NOMO-1 treated with DMSO at 0.1 percent for 48 hours (cell line): ENCODE measurements around the gene KDM4D.
"Not testable (repeated sequence)": the region's sequence is repeated elsewhere in the genome, so short reads cannot be mapped to it uniquely, and the experiment has no call there.

Source experiments
- DNase-seq: peaks from one replicate; lab custom pipeline; 2025; ENCODE audit not compliant: unreplicated experiment; lab: John Stamatoyannopoulos, UW

KDM4D gene

DNA sequence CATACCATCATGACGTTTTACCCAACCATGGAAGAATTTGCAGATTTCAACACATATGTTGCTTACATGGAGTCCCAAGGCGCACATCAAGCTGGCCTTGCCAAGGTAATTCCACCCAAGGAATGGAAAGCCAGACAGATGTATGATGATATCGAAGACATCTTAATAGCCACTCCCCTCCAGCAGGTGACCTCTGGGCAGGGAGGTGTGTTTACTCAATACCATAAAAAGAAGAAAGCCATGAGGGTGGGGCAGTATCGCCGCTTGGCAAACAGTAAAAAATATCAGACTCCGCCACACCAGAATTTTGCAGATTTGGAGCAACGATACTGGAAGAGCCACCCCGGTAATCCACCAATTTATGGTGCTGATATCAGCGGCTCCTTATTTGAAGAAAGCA lies 52.1 kb downstream of the KDM4D start:
- DNase-seq, result not testable (repeated sequence)

DNA sequence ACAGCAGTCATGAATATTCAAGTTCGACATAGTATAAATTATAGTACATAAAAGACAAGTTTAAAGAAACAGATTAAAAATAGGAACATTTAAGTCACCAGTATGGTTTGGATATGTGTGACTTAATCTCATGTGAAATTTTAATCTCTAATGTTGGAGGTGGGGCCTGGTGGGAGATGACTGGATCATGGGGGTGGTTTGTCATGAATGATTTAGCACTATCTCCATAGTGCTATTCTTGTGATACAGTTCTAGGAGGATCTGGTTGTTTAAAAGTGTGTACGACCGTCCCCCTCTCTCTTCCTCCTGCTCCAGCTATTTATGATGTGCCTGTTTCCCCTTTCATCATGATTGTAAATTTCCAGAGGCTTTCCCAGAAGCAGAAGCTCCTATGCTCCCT lies 54.8 kb downstream of the KDM4D start:
- DNase-seq, result no peak

- DNase-seq, result no peak
Measured at GRCh38 chr11:95033051-95033450, 59.5 kb downstream of the KDM4D start.

- DNase-seq, result no peak
Measured at GRCh38 chr11:95035316-95035715, 61.8 kb downstream of the KDM4D start.

DNA sequence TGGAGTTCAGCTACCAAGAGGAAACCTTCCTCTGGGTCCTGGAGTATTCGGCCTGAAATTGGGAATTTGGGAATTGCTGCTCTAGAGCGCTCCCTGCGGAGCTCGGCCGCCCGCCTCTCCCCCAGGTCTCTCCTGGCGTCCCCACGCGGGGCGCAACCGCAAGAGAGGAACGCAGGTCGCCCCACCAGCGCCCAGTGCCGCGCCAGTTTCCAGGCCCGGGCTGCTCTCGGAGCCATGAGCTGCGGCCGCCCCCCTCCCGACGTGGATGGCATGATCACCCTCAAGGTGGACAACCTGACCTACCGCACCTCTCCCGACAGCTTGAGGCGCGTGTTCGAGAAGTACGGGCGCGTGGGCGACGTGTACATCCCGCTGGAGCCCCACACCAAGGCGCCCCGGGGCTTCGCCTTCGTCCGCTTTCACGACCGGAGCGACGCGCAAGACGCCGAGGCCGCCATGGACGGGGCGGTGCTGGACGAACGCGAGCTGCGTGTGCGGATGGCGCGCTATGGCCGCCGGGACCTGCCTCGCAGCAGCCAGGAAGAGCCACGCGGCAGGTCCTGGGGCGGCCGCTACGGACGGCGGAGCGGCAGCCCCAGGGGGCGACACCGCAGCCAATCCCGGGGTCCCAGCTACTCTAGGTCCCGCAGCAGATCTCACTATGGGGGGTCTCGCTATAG lies 64.0 kb downstream of the KDM4D start:
- not testable (repeated sequence) for DNase-seq

- no peak for DNase-seq
Measured at GRCh38 chr11:95042239-95042638, 68.7 kb downstream of the KDM4D start.

DNA sequence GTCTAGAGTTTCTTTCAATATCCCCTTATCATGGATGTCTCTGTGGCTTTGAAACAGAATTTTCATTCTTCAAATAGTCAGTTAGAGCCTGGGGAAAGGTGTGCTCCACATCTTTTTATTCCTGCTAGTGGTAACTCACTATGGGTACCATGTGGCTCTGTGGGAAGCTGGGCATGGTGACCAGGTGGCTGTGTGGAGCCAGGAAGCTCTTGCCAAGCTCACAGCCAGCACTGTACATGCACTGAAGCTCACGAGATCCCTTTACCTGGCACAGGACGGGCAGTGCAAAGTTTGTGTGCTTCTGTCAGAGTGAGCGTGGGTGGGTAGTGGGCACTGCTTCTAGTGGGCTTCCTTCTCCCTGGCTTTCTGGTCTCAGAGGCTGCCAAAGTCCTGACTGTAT lies 69.4 kb downstream of the KDM4D start:
- no peak for DNase-seq

DNA sequence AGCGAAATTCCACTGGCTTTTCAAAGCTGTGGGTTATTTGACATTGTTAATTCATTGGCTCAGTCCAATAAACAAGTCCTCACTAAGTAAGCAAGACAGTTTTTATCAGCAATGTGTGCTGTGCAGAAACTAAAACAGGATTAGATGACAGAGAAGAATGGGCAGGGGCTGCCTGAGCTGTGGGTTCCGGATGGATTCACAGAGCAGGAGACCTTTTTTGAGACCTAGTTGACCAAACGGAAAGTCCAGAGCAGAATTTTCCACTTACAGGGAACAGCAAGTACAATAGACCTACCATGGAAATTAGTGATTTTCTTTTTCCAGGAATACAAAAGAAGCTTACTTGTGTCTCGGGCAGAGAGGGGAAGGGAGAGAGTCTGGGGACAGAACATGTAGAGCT lies 70.5 kb downstream of the KDM4D start:
- no peak for DNase-seq

- DNase-seq, result no peak
Measured at GRCh38 chr11:95045812-95046211, 72.3 kb downstream of the KDM4D start.
